Smooth muscle cell (in vitro differentiated cells): Measurements from ENCODE around the gene FOSL1. TPM values are rescaled to one million over a fixed set of nuclear protein-coding genes. Genes with fewer than 3 reads are reported as not detected.

Experiments used
- DNase-seq: peaks from one replicate; lab custom pipeline; 2025; ENCODE audit not compliant: unreplicated experiment; lab: John Stamatoyannopoulos, UW
- H2AFZ ChIP-seq: fragments of 200-600 bp; sonication (generic); 2 replicates; pipeline ENCODE4 v1.6.0; 2016; ENCODE audit warnings: antibody characterized with exemption, low read depth, mild to moderate bottlenecking
- H3F3A ChIP-seq: fragments of 200-600 bp; sonication (generic); 2 replicates; pipeline ENCODE4 v1.6.0; 2017; ENCODE audit warnings: antibody characterized with exemption, low read depth
- H3K27ac ChIP-seq: fragments of 200-600 bp; sonication (generic); 2 replicates; pipeline ENCODE4 v1.5.1; 2016; ENCODE audit warnings: low read depth, mild to moderate bottlenecking
- H3K27me3 ChIP-seq: fragments of 200-600 bp; sonication (generic); 2 replicates; pipeline ENCODE4 v1.6.1; 2016; ENCODE audit warnings: low read depth, mild to moderate bottlenecking
- H3K36me3 ChIP-seq: fragments of 200-600 bp; sonication (generic); 2 replicates; pipeline ENCODE4 v1.5.1; 2016; ENCODE audit warnings: low read depth
- H3K4me1 ChIP-seq: fragments of 200-600 bp; sonication (generic); 2 replicates; pipeline ENCODE4 v1.5.1; 2016; ENCODE audit warnings: low read depth
- H3K4me2 ChIP-seq: fragments of 200-600 bp; sonication (generic); 2 replicates; pipeline ENCODE4 v1.6.0; 2016; ENCODE audit warnings: mild to moderate bottlenecking
- H3K4me3 ChIP-seq: fragments of 200-600 bp; sonication (generic); 2 replicates; pipeline ENCODE4 v1.5.1; 2016; ENCODE audit warnings: mild to moderate bottlenecking
- H3K79me2 ChIP-seq: fragments of 200-600 bp; sonication (generic); 2 replicates; pipeline ENCODE4 v1.6.0; 2016; ENCODE audit warnings: low read depth, mild to moderate bottlenecking
- H3K9ac ChIP-seq: fragments of 200-600 bp; sonication (generic); 2 replicates; pipeline ENCODE4 v1.6.0; 2016; ENCODE audit warnings: low read depth
- H3K9me3 ChIP-seq: fragments of 200-600 bp; sonication (generic); replicated peaks from 2 replicates; pipeline ENCODE4 v1.5.1; 2016; ENCODE audit warnings: low read depth
- H4K20me1 ChIP-seq: fragments of 200-600 bp; sonication (generic); 2 replicates; pipeline ENCODE4 v1.6.0; 2016; ENCODE audit warnings: low read depth
- CTCF ChIP-seq: fragments of 200-600 bp; sonication (generic); IDR thresholded peaks from 2 replicates; pipeline ENCODE4 v1.5.1; 2017; ENCODE audit warnings: borderline replicate concordance, mild to moderate bottlenecking, antibody characterized with exemption; ENCODE audit not compliant: insufficient read depth, poor library complexity, severe bottlenecking
- WGBS: methylation state at CpG from one replicate; pipeline ENCODE4 v1.1.7; 2016; ENCODE audit warnings: low lambda C conversion rate; 5-methylcytosine and 5-hydroxymethylcytosine counted together
- polyA plus RNA-seq: library from polyadenylated mRNA; unstranded; fragments of >200 nt; fragmentation: Nextera tagmentation; extraction: Ambion mirVana; gene quantifications from 2 replicates; pipeline ENCODE4 v1.2.1, GENCODE V29; 2016
- total RNA-seq: library from RNA; depleted of rRNA; stranded (reverse); fragments of >200 nt; gene quantifications from 2 replicates; pipeline ENCODE4 v1.2.3, GENCODE V29; 2014

FOSL1 gene
- total and polyA plus RNA-seq, 2 experiments from 2014 or later: 15.8 to 26.1 TPM

DNA sequence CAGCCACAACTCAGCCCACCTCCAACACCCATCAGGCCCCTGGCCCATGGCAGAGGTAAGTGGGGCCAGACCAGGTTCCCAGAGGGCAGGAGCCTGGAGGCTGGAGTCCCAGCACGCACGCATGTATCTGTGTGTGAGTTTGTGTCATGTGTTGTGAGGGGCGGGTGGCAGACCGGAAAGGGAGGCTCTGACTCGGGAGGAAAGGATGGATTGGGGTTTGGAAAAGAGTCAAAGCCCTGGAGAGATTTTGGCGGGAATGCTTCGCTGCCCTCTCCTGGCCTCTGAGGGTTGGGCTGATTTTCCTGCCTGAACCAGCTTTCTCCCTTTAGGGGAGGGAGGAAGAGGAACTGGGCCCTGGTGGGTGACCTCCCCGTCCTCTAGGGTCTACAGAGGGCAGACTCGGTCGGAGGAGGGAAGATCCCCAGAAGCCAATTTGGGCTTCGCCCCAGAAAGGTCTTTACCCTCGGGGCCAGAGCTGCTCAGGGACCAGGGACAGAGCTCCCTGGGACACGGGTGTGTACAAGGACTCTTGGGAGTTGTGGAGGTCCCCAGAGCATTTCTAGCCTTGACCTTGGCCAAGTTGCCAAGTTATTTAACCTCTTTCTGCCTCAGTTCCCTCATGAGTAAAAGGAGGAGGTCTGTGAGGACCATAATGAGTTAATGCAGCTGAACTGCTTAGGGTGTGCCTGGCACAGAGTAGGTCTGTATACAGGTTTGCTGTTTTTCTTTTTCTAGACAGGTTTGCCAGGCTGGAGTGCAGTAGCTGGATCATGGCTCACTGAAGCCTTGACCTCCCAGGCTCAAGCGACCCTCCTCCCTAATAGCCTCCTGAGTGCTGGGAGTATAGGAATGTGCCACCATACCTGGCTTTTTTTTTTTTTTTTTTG, 11.7 kb upstream of the FOSL1 start:
- Histone ChIP-seq H3F3A (peaks cover 10% of the 10 kb centered on the region), H4K20me1 (no peaks in the 10 kb centered on the region), H3K79me2 (peaks cover 4% of the 10 kb centered on the region), H2AFZ (no peak overlapping the region), H3K4me1 (no peaks in the 10 kb centered on the region), H3K27me3 (no peaks in the 10 kb centered on the region), H3K4me2 (peak overlapping the region; percentile 15), H3K27ac (peak overlapping the region; percentile 37), H3K9me3 (no peaks in the 10 kb centered on the region), H3K36me3 (no peaks in the 10 kb centered on the region), H3K4me3 (no peak overlapping the region), H3K9ac (no peak overlapping the region)
- WGBS: 41% methylated on average over 14 of the region's 14 CpGs
- peak; percentile 11 for TF ChIP-seq CTCF
- DNase-seq: no peak

DNA sequence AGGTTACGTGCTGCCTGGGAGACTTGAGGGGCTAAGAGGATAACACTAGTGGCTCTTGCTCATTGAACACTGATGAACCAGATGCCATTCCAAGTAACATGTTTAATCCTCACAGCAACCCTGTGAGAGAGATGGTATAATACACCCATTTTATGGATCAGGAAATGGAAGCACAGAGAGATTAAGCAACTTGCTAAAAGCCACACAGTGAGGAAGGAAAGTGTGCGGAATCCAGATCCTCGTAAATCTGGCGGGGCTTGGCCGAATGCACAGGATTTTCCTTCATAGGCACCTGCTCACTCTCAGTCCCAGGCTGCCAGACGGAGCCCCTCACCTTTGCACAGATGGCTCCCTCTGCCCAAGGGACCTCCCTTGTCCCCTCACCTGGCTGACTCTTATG, 7.7 kb upstream of the FOSL1 start:
- no peaks in the 10 kb centered on the region for H3K9me3 ChIP-seq
- no peak overlapping the region for H3K4me2 ChIP-seq
- no peak for DNase-seq
- peaks cover 7% of the 10 kb centered on the region for H3K4me1 ChIP-seq
- no peaks in the 10 kb centered on the region for H3K27me3 ChIP-seq
- TF ChIP-seq CTCF: no peak
- no peaks in the 10 kb centered on the region for H4K20me1 ChIP-seq
- no peak overlapping the region for H2AFZ ChIP-seq
- no peak overlapping the region for H3K27ac ChIP-seq
- no peaks in the 10 kb centered on the region for H3K36me3 ChIP-seq
- no peaks in the 10 kb centered on the region for H3F3A ChIP-seq
- H3K79me2 ChIP-seq: no peaks in the 10 kb centered on the region
- no peak overlapping the region for H3K4me3 ChIP-seq
- WGBS: 77% methylated on average over 6 of the region's 6 CpGs
- no peak overlapping the region for H3K9ac ChIP-seq

GRCh38 chr11:65906602-65907001, 6.4 kb upstream of the FOSL1 start:
- Histone ChIP-seq H3K79me2 (no peaks in the 10 kb centered on the region), H3K9ac (no peak overlapping the region), H3K27ac (no peak overlapping the region), H3K4me1 (peaks cover 17% of the 10 kb centered on the region), H3K4me2 (no peak overlapping the region), H3K27me3 (no peaks in the 10 kb centered on the region), H2AFZ (no peak overlapping the region), H3K4me3 (no peak overlapping the region), H3K9me3 (no peaks in the 10 kb centered on the region), H3F3A (peaks cover 8% of the 10 kb centered on the region), H4K20me1 (no peaks in the 10 kb centered on the region), H3K36me3 (no peaks in the 10 kb centered on the region)
- WGBS: 43% methylated on average over 5 of the region's 5 CpGs
- no peak for DNase-seq
- no peak for TF ChIP-seq CTCF
